HG02610 (cell line): ENCODE data around the gene AP4S1.
"Not testable (repeated sequence)": the region's sequence is repeated elsewhere in the genome, so short reads cannot be mapped to it uniquely, and the experiment has no call there.

Experiments
- ATAC-seq: cut with Tn5 transposase; IDR thresholded peaks from one replicate; pipeline ENCODE4 v1.9.1; 2021; ENCODE audit warnings: mild to moderate bottlenecking, moderate library complexity; ENCODE audit not compliant: unreplicated experiment

AP4S1 gene

DNA sequence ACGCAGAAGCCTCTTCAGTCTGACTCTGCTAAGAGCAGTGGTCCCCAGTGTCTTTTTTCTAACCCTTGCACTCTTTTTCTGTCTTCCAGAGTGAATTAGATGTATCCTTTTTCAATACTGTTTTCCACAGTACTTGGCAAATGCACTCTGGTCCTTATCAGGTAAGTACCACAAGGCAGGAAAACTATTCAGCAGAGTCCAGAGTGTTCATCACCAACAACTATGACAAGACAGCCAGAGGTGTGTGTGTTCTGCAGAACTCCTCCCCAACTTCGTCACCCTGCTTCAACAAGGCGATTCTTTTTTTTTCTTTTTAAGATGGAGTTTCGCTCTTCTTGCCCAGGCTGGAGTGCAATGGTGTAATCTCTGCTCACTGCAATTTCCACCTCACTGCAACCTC is 55.0 kb downstream of the AP4S1 start:
- no peak for ATAC-seq

DNA sequence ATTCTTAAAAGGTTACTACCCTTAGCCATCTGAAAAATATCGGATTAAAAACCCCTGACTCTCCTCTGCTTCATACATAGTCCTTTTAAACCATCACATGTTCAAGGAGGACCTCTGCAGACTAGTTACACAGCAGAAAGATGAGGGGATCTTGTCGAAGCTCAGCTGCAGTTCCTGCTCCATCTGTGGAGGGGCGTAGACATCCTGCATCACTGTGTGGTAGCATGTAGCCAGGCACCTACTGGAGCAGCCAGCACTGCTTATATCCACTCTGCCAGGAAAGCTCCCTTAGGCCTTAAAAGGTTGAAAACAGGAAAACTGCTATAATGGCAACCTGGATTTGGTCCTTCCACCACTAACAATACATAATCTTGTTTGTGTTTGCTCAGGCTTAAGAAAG is 58.3 kb downstream of the AP4S1 start:
- no peak for ATAC-seq

DNA sequence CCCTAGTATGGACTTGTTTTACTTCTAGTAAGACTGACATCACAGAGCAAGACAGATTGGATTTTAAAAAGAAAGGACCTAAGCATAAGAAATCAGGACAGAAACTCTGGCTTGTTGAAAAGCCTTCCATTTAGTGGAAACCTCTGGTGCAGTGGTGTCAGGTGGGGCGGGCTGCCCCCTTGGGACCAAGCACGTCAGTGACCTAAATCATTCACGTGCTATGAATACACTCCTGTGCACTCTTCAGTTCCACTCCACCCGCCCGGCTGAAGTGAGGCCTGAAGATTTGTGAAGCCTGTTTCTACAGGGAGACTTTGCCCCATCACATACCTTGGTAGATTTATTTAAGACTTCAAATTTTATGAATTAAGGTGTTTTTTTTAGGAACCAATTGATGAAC is 58.9 kb downstream of the AP4S1 start:
- ATAC-seq = peak; percentile 75

DNA sequence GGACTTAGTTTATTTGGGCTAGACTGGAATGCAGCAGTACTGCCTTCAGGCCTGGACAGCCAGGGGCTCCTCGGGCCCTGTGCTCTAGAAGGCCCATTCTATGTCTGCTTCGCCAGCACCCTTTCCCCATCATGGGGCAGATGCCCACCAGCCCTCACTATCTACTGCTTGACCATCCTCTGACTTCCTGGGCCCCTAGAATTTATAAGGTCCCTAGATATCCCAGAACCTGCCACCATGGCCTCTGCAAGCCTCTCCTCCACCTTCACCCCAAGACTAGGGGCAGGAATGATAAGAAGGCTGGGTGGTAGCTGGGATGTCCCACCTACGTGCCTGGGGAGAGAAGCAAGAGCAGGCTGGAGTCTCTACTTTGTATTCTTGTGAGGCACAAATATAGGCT is 59.6 kb downstream of the AP4S1 start:
- ATAC-seq = no peak

DNA sequence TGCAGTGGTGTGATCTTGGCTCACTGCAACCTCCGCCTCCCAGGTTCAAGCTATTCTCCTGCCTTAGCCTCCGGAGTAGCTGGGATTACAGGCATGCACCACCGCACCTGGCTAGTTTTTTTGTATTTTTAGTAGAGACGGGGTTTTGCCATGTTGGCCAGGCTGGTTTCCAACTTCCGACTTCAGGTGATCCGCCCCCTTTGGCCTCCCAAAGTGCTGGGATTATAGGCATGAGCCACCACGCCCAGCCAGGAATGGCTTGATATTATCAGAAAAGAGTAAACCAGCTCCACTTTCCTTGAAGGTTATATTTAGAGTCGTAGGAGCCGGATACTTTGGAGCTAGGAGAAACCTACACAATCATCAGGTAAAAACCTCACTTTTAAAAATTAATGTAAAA is 61.0 kb downstream of the AP4S1 start:
- ATAC-seq = not testable (repeated sequence)

DNA sequence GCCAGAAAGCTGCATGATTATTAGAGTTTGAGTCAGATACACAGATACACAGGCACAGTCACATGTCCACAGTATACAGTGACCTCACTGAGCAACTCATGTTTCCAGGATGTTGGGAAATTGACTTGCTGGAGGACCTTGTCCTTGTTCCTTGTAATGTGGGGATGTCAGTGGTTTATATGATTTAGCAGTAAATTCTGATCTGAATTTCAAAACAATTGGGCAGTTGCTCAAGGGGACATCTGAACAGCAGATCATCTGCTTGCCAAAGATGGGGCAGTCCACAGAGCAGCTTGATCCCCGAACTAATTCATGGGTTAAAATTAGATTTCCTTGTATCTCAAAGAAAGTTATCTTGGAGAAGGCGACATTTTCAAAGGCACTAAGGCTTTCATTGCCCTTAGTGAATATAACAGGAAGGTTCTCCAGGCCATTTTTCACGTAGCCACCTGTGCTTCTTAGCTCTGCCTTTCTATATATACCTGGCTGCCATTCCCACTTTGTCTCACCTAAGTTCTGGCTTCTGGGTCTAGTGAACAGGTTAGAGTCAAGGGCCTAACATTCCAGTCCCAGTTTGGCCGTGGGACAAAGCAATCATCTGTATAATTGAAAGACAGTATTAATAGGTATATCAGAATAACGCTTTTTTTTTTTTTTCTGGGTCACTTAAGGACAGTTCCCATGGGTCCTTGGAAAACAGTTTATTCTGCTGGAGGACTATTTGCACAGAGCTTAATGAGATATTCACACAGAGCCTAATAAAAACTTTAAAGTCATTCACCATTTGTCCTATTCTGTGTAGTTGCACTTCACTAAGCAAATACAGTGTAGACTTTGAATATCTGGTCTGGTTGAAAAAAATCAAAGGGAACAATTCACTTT is 65.7 kb downstream of the AP4S1 start:
- ATAC-seq = no peak

DNA sequence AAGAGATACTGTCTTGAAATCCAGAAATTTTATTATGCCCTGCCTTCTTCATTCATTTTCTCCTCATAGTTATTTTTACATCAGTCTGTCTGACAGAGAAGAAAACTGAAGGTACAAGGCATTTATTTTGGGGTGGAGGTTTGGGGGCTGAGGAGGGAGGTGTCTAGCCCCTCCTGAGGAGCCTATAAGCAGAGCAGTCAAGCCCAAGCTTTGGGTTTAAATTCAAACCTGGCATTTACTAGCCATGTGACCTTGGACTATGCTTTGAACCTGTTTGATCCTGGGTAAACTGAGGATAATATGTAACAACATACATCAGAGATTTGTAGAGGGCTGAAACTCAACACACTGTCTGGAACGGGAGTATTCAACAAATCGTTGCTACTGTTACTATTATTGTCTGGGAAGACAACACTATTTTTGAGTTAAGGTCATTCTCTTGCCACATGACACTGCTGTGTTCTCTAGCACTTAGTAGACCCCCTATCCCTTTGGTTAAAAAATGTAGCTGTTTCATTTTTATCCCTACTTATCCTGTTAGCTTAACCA is 66.8 kb downstream of the AP4S1 start:
- ATAC-seq = no peak

DNA sequence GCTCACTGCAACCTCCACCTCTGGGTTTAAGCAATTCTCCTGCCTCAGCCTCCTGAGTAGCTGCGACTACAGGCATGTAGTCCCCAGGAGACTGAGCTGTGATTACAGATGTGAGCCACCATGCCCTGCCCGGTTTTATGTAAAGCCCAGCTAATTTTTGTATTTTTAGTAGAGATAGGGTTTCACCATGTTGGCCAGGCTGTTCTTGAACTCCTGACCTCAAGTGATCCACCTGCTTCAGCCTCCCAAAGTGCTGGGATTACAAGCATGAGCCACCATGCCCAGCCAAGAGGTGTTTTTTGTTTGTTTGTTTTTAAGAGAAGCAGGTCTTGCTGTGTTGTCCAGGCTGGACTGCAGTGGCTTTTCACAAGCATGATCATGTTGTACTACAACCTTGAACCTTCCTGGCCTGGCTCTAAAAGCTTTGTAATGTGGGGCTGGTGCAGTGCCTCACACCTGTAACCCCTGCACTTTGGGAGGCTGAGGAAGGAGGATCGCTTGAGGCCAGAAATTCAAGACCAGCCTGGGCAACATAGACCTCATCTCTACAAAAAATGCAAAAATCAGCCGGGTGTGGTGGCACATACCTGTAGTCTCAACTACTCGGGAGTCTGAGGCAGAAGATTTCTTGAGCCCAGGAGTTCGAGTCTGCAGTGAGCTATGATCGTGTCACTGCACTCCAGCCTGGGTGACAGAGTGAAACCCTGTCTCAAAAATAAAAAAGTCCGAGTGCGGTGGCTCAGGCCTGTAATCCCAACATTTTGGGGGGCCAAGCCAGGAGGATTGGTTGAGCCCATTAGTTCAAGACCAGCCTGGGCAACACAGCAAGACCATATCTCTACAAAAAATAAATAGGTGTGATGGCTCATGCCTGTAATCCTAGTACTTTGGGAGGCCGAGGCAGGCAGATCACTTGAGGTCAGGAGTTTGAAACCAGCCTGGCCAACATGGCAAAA is 68.7 kb downstream of the AP4S1 start:
- ATAC-seq = not testable (repeated sequence)

DNA sequence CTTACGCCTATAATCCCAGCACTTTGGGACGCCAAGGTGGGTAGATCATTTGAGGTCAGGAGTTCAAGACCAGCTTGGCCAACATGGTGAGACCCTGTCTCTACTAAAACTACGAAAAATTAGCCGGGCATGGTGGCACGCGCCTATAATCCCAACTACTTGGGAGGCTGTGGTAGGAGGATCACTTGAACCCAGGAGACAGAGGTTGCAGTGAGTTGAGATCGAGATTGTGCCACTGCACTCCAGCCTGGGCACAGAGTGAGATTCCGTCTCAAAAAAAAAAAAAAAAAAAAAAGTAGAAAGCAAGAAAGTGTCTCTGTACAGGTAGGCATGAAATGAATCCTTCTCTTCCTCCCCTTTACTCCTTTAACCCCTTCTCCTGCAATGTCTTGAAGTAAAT is 70.4 kb downstream of the AP4S1 start:
- ATAC-seq = not testable (repeated sequence)

DNA sequence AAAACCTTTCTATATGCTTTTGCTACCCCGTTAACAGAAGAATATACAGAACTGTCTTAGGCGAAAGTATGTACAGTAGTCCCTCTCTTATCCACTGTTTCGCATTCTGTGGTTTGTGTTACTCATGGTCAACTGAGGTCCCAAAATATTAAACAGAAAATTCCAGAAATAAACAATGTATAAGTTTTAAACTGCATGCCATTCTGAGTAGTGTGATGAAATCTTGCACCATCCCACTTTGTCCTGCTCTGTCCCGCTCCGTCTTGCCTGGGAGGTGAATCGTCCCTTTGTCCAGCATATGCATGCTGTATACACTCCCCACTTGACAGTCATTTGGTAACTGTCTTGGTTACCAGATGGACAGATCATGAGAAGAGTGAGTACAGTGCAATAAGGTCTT is 70.8 kb downstream of the AP4S1 start:
- no peak for ATAC-seq

DNA sequence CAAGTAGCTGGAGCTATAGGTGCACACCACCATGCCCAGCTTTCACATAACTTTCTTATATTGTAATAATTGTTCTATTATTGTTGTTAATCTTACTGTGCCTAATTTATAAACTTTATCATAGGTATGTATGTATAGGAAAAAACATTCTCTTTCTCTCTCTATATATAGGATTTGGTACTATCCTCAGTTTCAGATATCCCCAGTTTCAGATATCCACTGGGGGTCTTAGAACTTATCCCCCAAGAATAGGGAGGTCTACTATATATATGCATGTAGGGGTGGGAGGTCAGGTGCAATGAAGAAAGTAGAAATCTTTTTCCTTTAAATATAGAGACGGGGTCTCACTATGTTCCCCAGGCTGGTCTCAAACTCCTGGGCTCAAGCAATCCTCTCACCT is 71.6 kb downstream of the AP4S1 start:
- no peak for ATAC-seq

DNA sequence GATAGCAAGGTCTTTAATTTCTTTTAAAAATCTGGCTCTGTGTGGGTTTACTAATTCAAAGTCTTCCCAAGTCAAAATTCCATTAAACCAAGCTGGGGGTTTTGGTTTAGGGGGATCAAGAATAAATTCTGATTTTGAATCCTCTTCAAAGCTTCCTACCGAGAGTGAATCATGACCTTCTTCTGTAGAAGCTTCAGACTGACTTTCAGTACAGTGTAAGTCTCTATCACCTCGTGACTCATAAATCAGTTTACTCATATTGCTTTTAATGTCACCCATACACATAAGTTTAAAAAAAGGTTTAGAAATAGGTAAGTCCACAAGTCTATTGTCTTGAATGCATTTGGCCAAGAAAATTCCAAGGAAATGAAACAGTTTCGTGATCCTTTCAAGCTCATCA is 81.3 kb downstream of the AP4S1 start:
- ATAC-seq = no peak

DNA sequence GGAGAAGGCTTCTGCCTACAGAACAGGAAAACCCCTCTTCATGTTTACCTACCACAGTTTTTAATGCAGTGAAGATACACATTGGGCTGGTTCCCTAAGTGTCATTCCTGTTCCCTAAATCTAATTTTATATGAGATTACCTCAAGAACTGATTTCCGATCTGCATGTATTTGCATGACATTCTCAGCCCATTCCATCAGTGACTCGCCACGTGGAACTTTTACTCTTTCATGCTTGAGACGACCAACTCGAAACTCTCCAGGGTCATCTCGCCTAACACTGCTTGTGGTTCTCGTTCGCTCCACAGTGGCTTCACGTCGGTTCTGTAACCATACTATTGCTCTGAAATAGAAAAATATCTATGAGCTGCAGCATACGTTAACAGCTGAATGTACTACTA is 83.8 kb downstream of the AP4S1 start:
- no peak for ATAC-seq

DNA sequence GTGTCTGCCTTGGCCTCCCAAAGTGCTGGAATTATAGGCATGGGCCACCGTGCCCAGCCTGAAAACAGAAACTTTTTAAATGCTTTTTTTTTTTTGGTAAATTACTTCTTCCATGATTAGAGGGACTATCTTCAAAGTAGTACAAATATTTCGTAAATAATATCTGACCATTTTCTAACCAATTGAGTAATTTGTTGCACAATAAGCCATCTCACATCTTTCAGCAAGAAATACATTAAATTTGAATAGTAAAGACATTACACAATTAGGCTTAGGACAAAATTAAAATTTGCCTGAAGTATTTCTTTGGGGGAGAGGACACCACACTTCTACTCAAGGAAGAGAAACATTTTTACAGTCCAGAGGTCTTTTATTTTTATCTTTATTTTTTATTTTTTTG is 85.4 kb downstream of the AP4S1 start:
- no peak for ATAC-seq

DNA sequence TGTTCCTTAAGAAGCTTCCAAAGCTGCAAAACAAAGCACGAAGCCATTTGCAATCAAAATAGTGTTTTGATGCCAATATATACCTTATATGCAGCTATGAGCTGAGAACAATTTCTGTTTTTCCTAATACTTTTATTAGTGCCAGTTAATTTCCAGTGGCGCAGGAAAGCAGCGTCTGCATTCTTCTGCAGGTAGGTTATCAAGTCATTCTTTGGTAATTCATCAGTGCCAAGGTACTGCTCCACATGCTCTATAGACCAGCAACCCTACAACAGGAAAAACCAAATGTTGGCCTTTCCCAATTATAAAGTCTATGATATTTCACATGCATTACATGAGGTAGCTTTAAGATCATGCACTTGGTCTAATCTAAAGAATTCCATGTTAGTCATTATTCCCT is 88.3 kb downstream of the AP4S1 start:
- ATAC-seq = no peak

DNA sequence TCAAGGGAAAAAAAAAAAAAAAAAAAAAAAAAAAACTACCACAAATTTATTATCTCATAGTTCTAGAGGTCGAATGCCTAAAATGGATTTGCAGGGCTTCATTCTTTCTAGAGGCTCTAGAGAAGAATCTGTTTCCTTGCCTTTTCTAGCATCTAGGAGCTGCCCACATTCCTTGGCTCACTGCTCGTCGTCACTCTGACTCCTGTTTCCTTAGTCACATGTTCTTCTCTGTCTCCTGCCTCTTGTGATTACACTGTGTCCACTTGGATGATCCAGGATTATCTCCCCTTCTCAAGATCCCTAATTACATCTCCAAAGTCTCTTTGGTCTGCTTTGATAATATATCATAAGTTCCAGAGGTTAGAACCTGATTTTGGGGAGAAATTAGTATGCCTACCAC is 93.4 kb downstream of the AP4S1 start:
- no peak for ATAC-seq

DNA sequence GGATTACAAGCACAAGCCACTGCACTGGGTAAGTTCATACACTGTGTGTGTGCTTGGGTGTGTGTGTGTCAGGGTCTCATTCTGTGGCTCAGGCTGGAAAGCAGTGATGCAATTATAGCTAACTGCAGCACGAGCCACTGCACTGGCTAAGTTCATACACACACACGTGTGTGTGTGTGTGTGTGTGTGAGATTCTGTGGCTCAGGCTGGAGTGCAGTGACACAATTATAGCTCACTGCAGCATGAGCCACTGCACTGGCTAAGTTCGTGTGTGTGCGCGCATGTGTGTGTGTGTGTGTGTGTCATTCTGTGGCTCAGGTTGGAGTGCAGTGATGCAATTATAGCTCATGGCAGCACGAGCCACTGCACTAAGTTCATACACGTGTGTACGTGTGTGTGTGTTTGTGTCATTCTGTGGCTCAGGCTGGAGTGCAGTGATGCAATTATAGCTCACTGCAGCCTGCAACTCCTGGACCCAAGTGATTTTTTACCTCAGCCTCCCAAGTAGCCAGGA is 96.7 kb downstream of the AP4S1 start:
- no peak for ATAC-seq

DNA sequence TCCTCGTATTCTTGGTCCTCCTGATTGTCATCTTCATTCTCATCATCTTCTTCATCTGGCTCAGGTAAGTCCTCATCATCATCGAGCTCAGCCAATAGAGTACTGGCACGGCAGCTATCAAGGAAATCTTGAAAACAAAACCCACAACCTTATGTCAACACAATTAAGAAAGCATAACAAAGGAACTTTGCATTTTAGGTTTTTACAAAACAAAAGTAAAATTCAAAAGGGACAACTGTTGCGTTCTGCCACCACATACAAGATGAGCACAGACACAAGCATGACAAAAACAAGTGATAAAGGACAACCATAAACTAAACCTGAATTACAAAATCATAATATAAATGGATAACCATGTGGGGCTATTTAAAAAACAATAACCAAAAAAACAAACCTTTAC is 97.5 kb downstream of the AP4S1 start:
- ATAC-seq = no peak

DNA sequence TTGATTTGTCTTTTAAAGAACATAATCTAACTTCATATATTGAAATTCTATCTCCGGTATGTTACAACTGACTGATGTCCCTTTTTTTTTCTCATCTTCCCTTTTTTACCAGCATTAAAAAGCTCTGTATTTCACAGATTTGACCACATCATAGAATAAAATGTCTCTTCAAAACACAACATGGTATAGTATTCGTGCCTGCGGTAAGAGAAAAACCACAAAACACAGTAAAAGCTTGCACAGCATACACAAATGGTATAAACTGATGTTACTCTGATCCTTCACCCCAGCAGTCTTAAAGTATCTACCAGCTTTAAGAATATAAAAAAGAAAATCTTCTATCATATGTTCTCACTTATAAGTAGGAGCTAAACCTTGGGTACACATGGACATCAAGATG is 98.7 kb downstream of the AP4S1 start:
- ATAC-seq = no peak

DNA sequence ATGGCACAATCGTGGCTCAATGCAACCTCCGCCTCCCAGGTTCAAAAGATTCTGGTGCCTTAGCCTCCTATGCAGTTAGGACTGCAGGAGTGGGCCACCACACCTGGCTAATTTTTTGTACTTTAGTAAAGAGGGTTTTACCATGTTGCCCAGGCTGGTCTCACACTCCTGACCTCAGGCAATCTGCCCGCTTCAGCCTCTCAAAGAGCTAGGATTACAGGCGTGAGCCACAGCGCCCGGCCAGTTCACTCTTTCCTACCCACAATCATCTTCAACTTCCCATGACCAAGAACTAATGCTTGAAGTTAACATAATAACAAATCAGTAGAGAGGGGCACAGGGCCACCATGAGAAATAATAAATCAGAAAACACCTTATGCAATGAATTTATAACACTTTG is 99.8 kb downstream of the AP4S1 start:
- no peak for ATAC-seq

DNA sequence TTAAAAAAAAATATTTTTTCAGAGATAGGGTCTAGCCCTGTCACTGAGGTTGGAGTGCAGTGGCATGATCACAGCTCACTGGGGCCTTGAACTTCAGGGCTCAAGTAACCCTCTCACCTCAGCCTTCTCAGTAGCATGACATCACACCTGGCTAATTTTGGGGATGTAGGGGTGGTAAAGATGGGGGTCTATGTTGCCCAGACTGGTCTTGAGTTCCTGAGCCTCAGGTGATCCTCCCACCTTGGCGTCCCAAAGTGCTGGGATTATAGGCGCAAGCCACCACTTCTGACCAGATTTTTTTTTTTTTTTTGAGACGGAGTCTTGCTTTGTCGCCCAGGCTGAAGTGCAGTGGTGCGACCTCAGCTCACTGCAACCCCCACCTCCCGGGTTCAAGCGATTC is 101.2 kb downstream of the AP4S1 start:
- ATAC-seq = no peak
